GM18507 (cell line): ENCODE measurements around the gene SMAD4.
"Not testable (repeated sequence)": the region's sequence is repeated elsewhere in the genome, so short reads cannot be mapped to it uniquely, and the experiment has no call there.

Source experiments
- DNase-seq: peaks from one replicate; pipeline ENCODE4 v3.0.0; 2011; ENCODE audit warnings: low read depth; ENCODE audit not compliant: insufficient read length; ENCODE audit errors: extremely low spot score
- FAIRE-seq: peaks from 2 replicates; lab custom pipeline; 2011; peaks lifted over from hg19 to GRCh38; lab: Jason Lieb, UNC

The SMAD4 gene

DNA sequence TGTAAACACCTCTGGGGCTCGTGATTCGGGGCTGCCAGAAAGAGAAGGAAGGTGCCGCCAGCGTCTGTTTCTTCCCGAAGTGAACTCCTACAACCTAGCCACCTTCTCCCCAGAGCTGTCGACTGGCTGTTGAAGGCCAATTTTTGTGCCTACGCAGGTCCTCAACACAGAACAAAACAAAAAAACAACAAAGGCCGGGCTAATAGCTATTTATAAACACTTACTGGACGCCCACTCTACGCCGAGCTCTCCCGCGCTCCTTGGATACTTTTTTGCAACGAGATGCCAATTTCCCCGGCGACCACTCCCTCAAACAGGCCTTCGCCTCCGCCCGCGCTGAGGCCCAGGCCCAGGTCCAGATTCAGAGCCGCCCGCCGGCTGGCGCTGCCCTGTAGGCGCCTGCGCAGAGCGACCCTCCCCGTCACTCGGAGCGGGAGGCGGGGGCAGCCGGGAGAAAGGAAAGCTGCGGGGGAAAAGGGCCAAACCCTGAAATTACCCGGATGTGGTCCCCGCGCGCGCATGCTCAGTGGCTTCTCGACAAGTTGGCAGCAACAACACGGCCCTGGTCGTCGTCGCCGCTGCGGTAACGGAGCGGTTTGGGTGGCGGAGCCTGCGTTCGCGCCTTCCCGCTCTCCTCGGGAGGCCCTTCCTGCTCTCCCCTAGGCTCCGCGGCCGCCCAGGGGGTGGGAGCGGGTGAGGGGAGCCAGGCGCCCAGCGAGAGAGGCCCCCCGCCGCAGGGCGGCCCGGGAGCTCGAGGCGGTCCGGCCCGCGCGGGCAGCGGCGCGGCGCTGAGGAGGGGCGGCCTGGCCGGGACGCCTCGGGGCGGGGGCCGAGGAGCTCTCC lies at the start of gene SMAD4:
SMAD4 (plus strand) TSS at position 520 of the 843 bp plus-strand sequence. CDS start 16,834 bp downstream, outside the sequence.
- peak; percentile 97 for DNase-seq
- peak; percentile 93 for FAIRE-seq

DNA sequence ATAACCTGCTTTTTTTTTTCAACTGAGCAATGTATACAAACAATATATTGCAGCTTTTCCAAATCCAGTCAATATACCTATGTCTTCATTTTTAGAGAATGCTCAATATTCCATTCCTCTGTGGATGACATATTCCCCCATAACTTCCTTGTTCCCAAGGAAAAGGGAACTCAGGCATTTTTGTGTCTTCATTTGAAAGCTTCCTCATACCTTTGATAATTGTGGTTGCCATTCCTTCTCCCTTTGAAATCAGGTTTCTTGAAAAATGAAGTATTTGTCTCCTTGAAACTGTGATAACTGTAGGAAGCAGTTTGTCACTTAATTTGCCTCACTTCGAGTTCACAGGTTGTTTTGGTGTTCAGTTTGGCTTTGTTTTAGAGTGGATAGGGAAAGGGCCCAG lies 48.6 kb upstream of the SMAD4 start:
- no peak for FAIRE-seq
- no peak for DNase-seq

DNA sequence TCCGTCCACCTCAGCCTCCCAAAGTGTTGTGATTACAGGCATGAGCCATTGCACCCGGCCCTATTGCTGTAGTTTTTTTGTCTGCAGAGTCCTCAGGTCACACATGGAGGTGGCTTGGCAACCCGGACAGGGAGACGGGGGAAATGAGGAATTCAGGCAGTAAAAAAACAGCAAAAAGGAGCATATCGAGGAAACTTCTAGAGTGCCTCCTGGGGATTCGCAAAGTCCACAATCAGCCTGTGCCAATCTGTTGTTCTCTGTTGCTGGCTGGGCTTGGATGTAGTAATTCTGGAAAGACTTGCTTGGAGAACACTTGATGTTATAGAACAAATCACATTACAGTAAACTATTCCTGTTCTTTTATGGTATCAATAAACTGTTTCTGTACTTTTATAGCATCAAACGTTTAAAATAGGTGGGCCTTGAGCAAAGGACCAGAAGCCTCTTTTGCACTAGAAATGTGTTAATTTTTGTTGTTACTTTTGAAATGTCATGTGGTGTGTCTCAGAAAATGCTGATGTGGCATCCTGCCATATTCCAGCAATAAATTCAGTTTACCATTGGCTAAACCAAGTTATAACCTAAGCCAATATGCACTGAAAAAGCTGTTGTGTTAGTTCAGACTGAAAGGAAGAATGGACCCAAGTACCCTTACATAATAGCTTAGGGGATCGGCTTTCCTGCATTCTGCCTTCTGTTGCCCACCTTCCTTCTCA lies 47.8 kb upstream of the SMAD4 start:
- DNase-seq (no peak), FAIRE-seq (no peak)

DNA sequence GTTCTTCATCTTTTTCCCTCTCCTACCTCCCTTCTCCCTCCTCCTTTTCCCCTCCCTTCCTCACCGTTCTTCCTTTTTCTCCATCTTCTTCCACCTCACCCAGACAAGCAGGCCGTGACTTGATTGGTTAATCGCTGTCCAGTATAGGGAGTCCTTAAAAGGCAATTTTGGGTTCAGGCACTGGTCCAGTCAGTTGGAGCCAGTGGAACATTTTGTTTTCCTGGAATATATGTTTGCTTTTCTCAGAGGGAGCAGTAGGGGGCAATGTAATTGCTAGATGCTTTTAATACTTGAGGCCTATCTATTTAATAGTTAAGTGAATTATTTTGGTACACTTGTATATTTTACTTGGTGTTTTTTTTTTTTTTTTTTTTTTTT lies 47.2 kb upstream of the SMAD4 start:
- FAIRE-seq (no peak), DNase-seq (no peak)

DNA sequence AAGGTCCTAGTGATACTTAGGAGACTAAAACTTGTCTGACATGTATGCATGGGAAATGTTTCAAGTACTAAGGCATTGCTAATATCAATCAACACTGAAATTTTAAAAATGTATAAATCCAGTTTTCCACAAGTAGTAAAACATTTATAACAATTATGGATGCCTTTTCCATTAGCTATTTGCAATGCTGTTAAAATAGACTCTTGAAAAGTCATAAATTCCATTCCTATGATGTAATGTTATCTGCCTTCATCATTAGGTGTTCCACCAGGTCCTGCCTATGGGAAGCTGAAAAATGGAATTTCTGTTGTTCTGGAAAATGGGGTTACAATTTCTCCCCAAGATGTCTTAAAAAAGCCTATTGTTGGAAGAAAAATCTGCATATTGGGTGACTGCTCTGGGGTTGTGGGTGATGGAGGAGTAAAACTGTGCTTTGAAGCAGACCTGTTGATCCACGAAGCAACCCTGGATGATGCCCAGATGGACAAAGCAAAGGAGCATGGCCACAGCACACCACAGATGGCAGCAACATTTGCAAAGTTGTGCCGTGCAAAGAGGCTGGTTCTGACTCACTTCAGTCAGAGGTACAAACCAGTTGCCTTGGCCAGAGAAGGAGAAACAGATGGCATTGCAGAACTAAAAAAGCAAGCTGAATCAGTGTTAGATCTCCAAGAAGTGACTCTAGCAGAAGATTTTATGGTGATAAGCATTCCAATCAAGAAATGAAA lies 43.5 kb upstream of the SMAD4 start:
- DNase-seq (no peak), FAIRE-seq (no peak)

DNA sequence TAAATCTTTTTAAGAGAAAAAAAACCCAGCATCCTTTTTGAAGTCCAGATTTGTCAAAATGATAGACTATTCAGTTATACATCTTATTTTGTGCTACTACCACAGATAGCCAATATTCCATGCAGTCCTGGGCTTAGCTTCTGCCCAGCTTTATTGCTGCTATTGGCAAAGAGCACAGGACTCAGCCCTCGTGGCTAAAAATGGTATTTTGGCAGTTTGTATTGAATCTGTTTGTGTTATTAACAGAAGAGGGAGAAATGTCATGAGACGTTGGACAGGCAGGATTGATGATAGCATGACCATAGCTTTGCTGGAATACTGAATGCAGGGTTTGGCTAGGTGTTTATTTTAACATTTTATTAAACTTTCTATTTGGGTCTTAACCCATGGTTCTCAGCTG lies 42.8 kb upstream of the SMAD4 start:
- FAIRE-seq (no peak), DNase-seq (no peak)

DNA sequence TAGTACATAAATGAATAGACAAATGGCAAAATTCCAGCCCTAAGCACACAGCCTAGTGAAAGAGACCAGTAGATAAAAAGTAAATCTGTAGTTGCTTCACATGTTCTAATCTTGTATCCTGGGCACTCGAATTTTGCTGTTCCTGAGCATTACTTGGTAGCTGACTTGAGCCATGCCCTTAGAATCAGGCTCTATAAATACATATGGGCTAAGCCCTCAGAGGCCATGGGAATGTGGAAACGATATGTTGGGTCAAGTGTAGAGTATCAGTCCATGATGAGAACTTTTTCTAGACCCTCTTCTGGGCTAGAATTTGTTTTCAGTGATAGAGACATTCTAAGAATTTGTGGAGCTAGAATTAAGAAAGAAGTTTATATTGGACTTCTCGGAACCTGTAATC lies 40.3 kb upstream of the SMAD4 start:
- FAIRE-seq (no peak), DNase-seq (no peak)

DNA sequence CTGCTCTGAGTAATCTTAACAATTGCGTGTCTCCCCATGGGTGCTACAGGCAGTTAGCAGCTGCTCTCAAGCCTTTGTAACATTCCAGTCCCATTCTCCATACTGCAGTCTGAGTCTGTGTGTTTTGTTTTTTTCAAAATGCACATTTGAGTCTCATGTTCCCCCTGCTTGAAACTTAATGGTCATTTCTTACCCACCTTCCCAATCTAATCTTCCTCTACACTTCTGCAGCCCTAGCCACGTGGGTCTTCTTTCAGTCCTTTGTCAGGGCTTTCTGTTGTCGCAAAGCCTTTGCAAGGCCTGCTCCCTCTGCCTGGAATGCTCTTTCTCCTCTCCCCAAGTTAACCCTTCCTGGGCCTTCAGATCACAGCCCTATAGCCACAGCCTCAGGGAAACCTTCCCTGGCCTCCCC lies 37.7 kb upstream of the SMAD4 start:
- DNase-seq (no peak), FAIRE-seq (no peak)

DNA sequence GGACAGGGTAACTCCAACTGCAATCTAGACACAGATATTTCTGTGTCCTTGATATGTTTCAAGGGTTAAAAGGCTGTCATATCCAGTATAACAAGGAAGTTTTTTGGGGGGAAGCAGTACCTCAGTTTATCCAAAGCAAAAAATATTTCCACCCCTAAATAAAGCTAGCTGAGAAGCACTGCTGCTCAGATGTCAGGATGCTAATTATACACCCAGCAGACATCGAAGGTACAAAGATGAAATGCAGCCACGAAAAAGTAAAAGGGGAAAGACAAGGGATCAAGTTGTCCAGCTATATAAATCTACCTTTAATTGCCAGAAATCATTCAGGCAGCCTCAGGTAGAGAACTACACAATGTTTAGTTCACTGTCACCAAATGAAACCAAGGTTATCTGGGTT lies 36.0 kb upstream of the SMAD4 start:
- no peak for FAIRE-seq
- DNase-seq: no peak

DNA sequence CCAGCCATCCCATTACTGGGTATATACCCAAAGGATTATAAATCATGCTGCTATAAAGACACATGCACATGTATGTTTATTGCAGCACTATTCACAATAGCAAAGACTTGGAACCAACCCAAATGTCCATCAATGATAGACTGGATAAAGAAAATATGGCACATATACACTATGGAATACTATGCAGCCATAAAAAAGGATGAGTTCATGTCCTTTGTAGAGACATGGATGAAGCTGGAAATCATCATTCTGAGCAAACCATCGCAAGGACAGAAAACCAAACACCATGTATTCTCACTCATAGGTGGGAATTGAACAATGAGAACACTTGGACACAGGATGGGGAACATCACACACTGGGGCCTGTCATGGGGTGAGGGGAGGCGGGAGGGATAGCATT lies 26.8 kb upstream of the SMAD4 start:
- not testable (repeated sequence) for FAIRE-seq, DNase-seq

DNA sequence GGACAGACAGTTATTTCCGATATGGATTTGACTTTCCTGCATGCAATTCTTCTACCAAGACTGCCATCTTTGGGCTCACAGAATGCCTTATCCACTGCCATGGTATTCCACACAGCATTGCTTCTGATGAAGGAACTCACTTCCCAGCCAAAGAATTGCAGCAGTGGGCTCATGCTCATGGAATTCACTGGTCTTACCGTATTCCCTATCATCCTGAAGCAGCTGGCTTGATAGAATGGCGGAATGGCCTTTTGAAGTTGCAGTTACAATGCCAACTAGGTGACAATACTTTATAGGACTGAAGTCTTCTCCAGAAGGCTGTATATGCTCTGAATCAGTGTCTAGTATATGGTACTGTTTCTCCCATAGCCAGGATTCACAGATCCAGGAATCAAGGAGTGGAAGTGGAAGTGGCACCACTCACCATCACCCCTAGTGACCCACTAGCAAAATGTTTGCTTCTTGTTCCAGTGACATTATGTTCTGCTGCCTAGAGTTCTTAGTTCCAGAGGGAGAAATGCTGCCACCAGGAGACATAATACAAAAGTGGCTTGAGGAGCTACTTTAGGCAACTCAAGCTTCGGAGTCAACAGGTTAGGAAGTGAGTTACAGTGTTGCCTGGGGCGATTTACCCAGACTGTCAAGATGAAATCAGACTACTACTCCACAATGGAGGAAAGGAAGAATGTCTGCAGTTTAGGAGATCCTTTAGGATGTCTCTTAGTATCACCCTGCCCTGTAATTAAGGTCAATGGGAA lies 23.8 kb upstream of the SMAD4 start:
- FAIRE-seq: no peak

DNA sequence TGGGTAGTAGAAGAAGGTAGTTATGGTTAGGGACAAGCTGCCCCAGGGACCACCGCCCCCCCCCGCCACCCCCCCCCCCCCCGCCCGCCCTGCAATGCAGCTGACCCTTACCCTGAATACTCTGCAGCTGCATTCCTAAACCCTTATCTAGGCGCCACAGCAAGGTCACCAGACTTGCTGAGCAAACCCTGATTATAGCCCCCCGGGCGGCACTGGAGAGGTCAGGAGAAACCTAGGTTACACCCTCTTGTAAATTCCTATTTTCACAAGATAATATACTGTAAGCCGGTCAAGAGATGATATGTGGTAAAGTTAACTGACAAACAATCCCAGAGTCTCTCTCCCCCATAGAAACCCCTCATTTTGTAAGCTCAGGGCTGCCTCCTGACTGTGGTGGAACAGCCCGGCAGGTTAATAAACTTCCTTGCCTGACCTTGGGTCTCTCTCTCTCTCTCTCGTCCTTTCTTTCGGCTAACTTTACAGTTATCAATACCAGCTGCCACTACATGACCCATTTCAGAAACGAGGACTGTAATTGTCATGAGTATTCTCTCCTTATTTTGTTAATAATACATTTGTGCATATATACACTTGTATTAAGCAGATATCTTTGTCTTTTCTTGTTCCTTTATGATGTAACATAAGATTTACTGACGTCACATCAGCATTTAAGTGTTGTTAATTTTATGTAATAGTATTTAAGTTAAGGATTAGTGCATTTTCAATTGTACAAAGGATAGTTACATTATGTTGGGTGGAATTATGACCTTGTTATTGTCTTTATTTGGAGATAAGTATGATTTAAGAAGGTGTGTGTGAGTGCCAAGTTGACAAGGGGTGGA lies 22.8 kb upstream of the SMAD4 start:
- FAIRE-seq (no peak), DNase-seq (no peak)

More for the DNA sequence above, 23.8 kb upstream of the SMAD4 start:
- no peak for DNase-seq

DNA sequence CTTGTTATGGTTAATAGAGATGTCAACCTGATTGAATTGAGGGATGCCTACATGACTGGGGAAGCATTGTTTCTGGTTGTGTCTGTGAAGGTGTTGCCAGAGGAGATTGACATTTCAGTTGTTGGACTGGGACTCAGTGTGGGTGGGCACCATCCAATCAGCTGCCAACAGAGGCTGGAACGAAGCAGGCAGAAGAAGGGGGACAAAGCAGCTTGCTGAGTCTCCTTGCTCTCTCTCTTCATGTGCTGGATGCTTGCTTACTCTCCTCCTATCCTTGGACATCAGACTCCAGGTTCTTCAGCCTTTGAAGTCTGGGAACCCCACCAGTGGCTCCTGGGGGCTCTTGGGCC lies 22.2 kb upstream of the SMAD4 start:
- no peak for FAIRE-seq

DNA sequence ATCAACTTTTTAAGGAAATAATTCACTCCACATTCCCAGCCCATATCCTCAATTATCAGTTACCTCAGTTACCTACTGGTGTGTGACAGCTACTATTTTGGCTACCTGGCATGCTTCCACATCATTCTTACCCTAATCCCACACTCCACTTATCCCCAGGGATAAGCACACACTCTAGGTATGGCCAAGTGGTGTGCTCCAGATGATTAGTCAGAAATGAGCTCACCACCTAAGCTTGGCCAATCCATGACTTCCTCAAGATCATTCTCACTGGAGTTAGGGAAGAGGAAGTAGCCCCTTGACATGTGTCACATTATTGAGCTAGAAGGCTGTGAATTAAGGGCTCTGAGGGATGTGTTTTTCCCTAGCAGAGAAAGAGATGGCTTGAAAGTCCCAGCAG lies 20.9 kb upstream of the SMAD4 start:
- FAIRE-seq: no peak

More for the DNA sequence above, 22.2 kb upstream of the SMAD4 start:
- DNase-seq: no peak

DNA sequence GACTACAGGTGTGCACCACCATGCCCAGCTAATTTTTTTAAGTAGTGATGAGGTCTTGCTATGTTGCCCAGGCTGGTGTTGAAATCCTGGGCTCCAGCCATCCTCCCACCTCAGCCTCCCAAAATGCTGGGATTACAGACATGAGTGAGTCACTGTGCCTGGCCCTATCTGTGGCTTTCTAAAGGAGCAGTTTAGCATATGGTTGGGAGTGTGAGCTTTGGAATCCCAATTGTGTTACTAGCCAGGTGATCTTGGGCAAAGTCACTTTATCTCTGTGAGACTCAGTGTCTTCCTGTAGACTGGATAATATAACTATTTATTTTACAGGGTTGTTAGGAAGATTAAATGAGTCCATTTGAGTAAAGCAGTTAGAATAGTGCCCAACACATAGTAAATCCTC lies 19.8 kb upstream of the SMAD4 start:
- FAIRE-seq (no peak), DNase-seq (no peak)

More for the DNA sequence above, 20.9 kb upstream of the SMAD4 start:
- no peak for DNase-seq

DNA sequence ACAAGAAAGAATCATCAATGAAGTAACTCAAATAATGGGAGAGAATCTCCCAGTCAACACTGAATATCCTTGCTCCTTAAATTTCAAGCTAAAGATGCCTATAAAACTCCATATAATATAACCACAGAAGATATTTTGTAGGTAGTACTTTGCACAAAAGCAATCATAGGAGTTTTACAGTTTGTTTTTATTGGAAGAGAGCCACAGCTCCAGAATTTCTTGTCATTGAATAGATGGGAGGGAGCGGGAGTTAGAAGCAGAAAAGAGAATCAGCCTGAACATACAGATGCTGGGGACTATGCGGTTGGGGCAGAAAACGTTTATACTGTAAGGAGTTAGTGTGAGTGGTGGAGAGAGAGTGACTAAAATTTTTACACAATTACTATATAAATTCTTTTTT lies 18.3 kb upstream of the SMAD4 start:
- DNase-seq: no peak
- no peak for FAIRE-seq

DNA sequence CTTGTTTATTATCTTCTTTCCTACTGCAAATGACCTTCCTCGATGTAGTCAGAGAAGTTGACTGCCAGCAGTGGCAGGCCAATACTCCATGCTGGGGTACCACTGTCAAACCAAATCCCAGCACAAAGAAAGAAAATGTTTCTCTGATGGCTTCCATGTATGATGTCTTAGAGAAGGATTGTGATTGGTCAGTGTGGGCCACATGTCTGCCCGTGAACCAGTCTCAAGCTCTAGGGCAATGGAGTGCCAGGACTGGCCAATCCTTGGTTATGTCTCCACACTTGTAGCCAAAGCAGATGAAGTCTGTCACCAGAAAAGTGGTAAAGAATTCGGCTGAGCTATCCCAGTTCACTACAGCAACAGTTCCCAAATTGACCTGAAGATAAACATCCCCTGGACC lies 17.6 kb upstream of the SMAD4 start:
- FAIRE-seq (no peak), DNase-seq (no peak)

DNA sequence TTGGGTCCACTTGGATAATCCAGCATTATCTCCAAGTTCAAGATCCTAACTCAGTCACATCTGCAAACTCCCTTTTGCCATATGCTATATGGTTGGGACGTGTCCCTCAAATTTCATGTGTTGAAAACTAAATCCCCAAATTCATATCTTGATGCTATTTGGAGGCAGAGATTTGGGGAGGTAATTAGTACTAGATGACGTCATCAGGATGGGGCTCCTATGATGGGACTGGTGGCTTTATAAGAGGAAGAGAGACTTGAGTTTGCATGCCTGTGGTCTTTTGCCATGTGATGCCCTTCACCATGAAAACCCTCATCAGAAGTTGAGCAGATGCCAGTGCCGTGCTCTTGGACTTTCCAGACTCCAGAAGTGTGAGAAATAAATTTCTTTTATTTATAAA lies 16.8 kb upstream of the SMAD4 start:
- no peak for DNase-seq
- FAIRE-seq: no peak
